DMS53 treated with DMSO at 0.1 percent for 48 hours (cell line): ENCODE results near the gene WDR20.

Experiments used
- DNase-seq: peaks from one replicate; lab custom pipeline; 2025; ENCODE audit not compliant: unreplicated experiment; lab: John Stamatoyannopoulos, UW

Gene WDR20

DNA sequence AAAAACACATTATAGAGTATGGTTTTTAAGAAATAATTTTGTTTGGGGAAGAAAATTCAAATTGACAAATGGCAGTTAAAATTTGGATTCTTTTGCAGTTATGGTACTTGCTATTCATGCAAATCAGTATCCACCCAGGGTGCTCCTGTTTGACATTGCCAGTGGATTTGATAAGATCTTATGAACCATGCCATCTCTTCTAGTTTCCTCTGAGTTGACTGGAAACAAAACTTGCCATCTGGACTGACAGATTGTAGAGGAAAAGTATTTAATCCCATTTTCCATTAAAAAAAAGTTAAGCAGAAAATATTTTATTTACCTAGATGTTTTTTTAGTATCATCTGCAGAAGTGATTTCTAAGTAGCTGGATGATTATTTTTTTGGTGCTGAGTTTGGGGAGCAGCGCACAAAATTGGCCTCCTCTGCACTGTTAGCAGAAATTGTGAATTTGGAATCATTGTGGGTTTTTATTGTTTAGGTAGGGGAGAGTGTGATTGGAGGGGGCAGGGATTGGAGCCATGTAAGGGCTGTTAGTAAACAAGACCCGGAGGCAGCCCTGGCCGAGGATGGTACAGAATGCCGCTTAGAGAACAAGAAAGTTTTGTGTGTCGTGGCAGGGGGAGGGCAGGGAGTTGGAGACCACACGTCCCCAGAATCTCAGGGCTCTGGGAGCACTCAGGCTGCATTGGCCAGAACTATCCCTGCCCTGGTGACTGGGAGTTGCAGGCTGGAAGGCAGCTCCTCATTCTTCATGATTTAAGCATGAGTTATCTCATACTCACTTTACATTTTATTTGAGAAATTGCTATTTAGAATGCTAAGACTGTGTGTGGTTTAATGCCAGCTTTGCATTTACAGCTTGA is 56.6 kb downstream of the WDR20 start:
- DNase-seq: no peak

GRCh38 chr14:102196902-102197230 is 57.2 kb downstream of the WDR20 start:
- DNase-seq: no peak

DNA sequence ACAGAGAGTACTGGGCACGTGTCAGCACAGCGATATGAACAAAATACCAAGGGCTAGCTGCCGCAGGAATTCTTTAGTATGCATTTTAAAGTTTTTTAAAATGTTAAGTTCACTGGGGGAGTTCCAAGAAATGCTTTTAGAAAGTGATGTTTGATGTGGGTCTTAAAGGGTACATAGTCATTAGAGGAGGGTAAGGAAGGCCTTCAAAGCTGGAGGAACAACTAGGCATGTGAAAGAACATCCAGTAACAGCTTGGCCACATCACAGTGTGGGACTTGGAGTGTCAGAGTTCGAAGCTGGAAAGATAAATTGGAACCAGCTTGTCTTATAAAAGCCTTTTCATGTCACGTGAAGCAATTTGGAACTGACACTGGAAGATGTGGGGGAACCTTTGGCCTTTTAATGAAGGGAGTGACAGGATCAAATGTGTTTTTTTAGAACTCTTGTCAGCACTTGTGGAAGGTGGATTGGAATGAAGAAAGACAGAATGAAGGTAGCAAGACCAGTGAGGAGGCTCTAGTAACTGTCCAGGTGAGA is 57.7 kb downstream of the WDR20 start:
- DNase-seq: no peak

DNA sequence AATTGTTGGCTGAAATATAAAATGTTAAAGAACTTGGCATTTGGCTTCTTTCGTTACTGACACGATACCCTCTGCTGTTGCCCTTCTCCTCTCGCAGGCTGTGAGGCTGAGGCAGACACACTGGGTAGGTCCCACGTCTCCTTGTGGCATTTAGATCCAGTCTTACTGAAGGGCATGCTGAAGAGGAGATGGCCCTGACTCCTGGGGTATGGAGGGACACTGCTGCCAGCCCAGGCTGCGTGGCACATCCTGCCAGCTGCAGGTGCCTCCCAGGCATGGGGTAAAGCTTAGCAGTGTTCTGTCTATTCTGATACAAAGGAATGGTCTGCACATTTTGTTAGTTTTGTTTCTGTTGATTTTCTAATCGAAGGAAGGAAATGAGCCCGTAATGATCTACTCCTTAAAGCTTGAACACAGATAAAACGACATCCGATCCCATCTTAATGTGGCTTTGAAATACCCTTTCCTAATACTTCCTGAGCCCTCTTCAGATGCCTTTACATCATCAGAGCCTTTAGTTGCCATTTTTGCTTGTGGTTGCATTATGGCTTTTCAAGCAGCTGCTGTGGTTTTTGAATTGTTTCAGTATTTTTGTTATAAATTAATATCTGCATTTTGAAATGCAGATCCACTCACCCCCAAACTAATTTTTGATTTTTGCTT is 61.1 kb downstream of the WDR20 start:
- no peak for DNase-seq

DNA sequence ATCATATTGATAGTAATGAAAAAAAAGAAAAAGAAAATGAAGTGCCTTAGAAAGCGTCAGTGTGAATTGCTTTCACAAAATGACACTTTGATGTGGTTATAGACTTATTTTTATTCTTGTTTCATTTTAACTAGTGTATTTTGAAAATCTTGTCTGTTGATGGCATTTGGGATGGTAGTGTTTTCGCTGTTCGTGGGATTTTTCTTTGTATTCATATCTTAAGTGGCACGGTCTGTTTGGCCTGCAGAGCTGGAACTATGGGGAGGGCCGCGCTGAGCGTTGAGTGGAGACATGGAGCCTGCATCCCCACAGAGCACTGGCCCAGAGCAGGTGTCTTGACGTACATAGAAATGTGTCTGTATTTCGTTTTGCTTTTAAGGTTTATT is 61.6 kb downstream of the WDR20 start:
- no peak for DNase-seq

DNA sequence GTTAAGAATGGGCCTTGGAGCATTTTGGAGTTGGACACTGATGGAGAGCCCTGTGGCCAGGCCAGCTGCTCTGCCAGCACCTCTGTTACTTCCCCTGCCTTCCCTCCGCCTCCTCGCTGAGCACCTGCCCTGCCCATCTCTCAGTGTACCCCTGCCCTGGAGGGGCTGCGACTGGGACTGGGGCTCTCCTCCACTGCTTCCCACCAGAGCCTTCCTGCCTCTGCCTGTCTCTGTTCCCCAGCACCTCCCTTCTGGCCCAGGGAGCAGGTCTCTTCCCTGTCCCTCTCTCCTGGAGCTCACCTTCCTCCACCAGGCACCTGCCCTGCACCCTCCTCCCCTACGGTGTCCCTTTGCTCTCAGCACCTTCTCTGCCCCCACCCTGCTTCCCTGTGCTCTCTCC is 62.1 kb downstream of the WDR20 start:
- no peak for DNase-seq

- no peak for DNase-seq
Measured at GRCh38 chr14:102202944-102203343, 63.2 kb downstream of the WDR20 start.

DNA sequence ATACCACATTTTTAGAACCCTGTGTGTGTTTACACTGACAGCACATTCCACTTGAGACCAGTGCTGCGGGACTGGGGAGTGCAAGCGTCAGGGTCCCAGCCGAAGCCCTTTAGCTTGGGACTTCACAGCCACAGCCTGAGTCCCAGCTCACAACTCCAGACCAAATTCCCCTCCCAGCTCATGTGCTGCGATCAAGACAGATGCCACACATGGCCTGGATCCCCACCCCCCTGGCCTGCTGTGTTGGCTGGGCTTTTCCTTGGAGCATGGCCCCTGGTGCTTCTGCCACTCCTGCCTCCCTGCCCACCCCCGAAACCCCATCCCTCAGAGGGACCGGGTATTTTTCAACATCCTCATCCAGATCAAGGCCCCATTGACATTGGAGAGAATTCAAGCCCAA is 63.7 kb downstream of the WDR20 start:
- no peak for DNase-seq

- DNase-seq: no peak
Measured at GRCh38 chr14:102205560-102205959, 65.9 kb downstream of the WDR20 start.

DNA sequence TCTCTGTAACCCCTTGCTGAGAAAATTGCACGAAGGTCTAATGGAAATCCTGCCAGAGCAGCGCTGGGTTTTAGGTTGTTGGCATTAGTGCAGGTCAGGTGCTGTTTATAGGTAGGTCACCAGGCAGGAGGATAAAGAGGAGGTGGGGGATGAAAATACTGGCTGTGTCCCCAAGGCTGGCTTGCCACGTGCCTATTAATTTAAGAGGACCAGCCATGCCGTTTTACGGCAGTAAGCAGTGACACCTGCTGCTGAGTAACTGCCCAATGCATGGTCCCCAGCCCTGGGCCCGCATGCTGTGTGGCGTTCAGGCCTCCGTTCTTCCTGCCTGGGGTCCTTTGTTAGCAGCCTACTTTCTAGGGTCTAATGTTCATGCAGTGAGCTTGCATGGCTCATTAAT is 67.2 kb downstream of the WDR20 start:
- no peak for DNase-seq

DNA sequence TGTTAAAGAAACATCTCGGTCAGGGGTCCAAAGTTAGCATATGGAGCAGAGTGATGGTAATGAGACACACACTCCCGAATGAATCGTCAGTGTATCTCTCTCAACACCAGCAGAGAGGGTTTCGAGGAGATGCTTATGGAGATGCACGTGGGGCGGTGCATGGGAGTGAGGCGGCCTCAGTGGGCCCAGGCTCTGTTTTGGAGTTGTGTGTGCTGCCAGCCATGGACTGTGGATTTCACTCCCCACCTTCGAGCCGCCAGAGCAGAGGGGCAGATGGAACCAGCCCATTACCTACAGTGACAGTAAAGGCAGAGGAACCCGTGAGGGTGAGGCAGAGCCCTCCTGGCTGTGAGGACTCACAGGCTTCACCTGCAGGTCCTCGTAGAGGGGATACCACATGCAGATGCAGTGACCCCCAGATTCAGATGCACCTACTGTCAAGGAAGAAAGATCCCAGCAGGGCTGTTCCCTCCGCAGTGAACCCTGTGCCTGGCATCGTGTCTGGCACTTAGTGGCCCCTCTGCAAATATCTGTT is 68.2 kb downstream of the WDR20 start:
- no peak for DNase-seq

GRCh38 chr14:102208741-102209140 is 69.0 kb downstream of the WDR20 start:
- no peak for DNase-seq

DNA sequence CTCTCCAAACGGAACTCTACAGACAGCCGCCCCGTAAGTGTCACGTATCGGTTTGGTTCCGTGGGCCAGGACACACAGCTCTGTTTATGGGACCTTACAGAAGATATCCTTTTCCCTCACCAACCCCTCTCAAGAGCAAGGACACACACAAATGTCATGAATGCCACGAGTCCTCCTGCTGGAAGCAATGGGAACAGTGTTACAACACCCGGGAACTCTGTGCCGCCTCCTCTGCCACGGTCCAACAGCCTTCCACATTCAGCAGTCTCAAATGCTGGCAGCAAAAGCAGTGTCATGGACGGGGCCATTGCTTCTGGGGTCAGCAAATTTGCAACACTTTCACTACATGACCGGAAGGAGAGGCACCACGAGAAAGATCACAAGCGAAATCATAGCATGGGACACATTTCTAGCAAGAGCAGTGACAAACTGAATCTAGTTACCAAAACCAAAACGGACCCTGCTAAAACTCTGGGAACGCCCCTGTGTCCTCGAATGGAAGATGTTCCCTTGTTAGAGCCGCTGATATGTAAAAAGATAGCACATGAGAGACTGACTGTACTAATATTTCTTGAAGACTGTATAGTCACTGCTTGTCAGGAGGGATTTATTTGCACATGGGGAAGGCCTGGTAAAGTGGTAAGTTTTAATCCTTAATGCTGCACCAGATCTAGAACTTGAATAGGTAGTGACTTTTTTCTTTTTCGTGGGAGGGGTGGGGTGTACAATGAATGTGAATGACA is 69.7 kb downstream of the WDR20 start:
- no peak for DNase-seq

DNA sequence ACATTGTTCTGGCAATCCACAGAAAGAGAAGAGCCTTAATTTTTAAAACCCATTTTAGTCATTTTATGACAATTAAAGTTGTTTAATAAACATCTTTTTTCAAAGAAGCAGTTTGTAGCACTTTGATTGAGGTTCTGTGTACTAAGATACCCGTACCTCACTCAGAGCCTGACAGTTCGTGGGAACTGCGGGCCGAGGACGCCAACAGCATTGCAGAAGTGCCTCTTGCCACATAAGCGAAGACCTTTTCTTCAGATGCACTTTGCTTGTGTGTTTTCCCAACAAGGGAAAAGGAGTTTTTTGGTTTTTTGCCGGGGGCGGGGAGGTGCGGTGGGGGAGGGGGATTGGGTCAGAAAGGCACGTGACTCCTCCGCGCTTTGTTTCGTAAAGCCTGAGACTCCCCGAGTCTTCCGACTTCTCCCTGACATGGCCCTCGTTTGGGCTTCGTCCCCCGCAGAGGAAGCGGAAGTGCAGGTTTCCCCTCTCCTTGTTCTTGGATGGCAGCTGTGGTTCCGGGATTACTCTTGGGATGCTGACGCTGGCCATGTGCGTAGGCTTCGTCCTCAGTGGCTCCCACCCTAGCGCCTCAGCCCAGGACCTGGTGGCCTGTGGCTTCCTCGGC is 70.8 kb downstream of the WDR20 start:
- no peak for DNase-seq

- DNase-seq: no peak
Measured at GRCh38 chr14:102211240-102211639, 71.5 kb downstream of the WDR20 start.

DNA sequence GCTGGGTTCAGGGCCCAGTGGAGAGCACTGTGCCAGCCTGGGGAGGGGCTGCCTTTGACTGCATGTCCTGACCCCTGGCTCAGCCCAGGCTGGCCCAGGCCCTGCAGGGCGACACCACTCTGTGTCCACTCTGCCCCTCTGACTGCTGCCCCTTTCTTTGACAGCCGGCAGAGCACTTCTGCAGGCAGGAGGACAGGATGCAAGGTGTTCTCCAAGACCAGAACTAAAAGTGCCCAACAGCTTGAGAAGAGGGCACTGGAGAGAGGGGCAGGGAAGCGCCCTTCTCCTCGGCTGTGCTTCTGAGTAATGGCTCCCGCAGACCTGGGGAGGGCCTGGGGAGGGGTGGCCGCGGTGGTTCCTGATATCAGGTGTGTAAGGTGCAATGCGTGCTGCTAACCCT is 72.7 kb downstream of the WDR20 start:
- DNase-seq: no peak

GRCh38 chr14:102212845-102213244 is 73.1 kb downstream of the WDR20 start:
- DNase-seq: no peak

- DNase-seq: no peak
Measured at GRCh38 chr14:102213470-102213869, 73.8 kb downstream of the WDR20 start.

- DNase-seq: no peak
Measured at GRCh38 chr14:102213984-102214658, 74.4 kb downstream of the WDR20 start.

DNA sequence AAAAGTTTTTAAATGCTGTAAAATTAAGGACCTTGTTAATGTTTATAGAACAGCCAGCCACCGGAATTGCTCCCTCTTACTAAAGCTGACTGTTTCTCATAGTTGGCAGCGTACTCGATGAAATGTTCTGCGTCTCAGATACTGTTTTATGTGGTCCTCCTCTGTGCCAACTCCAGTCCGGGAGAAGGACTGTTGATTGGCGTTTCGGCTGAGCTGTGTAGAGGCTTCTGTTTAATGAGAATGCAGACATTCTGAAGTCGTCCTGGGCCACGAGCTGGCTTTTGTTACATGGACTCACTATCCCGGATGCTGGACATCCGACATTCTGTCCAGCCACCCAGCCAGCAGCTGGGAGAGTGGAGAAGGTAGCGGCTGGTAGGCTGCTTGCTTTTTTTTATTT is 75.4 kb downstream of the WDR20 start:
- peak; percentile 39 for DNase-seq
